HG03460 (cell line): Measurements from ENCODE around the gene NSD1.
"Not testable (repeated sequence)": the region's sequence is repeated elsewhere in the genome, so short reads cannot be mapped to it uniquely, and the experiment has no call there.

ENCODE experiments used
- ATAC-seq: cut with Tn5 transposase; IDR thresholded peaks from one replicate; pipeline ENCODE4 v1.9.1; 2021; ENCODE audit not compliant: unreplicated experiment

The NSD1 gene

GRCh38 chr5:177338251-177339106 is 204.9 kb downstream of the NSD1 start:
- ATAC-seq: no peak

DNA sequence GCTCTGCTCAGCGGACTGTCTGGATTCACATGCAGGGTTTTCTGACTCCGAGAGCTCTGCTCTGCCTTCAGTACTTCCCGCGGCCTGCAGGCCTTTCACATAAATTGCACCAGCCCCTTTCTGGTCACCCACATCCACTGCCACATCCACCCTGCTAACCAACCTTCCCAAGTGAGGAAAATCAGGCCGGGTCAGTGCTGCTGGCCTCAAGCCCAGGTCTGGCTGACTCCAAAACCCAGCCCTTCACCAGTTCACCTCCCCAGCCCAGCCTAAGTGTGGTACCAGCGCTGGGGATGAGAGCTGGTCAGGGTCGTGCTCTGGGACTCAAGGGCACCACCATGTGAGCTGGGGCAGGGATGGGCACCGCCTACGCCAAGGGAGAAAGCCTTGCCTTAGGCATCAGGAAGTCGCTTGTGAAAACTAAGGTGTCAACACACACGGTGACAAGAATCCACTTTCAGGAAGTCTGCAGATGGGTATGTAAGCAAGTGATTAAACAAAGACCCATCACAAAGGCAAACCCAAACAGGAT is 205.6 kb downstream of the NSD1 start:
- no peak for ATAC-seq

DNA sequence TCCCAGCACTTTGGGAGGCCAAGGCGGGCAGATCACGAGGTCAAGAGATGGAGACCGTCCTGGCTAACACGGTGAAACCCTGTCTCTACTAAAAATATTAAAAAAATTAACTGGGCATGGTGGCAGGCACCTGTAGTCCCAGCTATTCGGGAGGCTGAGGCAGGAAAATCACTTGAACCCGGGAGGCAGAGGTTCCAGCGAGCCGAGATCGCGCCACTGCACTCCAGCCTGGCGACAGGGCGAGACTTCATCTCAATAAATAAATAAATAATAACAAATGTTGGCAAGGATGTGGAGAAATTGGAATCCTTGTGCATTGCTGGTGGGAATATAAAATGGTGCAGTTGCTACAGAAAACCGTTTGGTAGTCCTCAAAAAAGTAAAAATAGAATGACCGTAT is 209.4 kb downstream of the NSD1 start:
- not testable (repeated sequence) for ATAC-seq

GRCh38 chr5:177343777-177344176 is 210.2 kb downstream of the NSD1 start:
- no peak for ATAC-seq

GRCh38 chr5:177344891-177345290 is 211.3 kb downstream of the NSD1 start:
- no peak for ATAC-seq

DNA sequence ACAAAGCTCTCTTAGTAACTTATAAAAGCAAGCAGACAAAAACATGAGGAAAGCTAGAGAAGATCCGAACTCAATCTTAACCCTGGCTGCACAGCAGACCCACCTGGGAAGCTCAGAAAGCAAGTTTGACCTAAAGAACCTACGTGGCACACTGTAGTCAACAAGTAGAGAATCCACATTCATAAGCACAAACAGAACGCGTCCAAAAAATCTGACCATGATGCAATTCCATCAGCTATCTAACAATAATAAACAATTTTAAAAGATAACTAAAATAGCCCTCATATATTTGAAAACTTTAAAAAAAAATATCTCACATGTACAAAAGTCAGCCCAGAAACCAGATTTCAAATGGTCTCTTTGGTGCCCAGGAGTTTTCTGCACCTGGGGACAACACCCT is 213.2 kb downstream of the NSD1 start:
- ATAC-seq: no peak

- ATAC-seq: no peak
These were observed 214.1 kb downstream of the NSD1 start for GRCh38 chr5:177347699-177348098.

DNA sequence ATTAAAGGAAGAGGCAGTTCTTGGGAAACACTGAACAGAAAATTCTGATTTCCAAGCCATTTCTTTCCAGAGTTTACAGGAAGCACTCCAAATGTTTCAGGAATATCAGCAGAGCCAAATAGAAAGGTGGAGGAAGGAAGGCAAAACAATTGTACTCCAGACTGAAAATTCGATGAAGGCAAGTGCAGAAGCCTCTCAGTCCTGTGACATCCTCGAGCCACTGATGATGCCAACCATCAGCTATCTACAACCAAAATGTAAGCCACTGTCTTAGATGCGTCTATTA is 215.7 kb downstream of the NSD1 start:
- ATAC-seq: no peak

GRCh38 chr5:177349762-177350161 is 216.2 kb downstream of the NSD1 start:
- ATAC-seq: no peak
